Mesenchymal stem cell (in vitro differentiated cells and primary cell): ENCODE data around the gene HSPBP1. TPM values are rescaled to one million over a fixed set of nuclear protein-coding genes. Genes with fewer than 3 reads are reported as not detected.
A peak's percentile ranks its signal among the peaks of the same experiment; 100 is the strongest.

Source experiments
- DNase-seq: peaks from one replicate; pipeline ENCODE4 v3.0.0-alpha.2; 2013
- H2AFZ ChIP-seq: one replicate; pipeline ENCODE4 v1.6.1; 2013; ENCODE audit warnings: low read depth, mild to moderate bottlenecking, control low read depth, inconsistent platforms, low read length, moderate library complexity
- H2AK5ac ChIP-seq: 2 replicates; pipeline ENCODE4 v1.6.1; 2013; ENCODE audit warnings: low read length, moderate library complexity, mild to moderate bottlenecking, inconsistent platforms; ENCODE audit not compliant: severe bottlenecking
- H2BK120ac ChIP-seq: one replicate; pipeline ENCODE4 v1.6.1; 2013; ENCODE audit warnings: low read depth, mild to moderate bottlenecking, inconsistent platforms, low read length, moderate library complexity
- H2BK12ac ChIP-seq, 2 experiments: one replicate each; pipeline ENCODE4 v1.6.1; 2013; ENCODE audit warnings: inconsistent platforms in 2 of 2, low read length in 2 of 2, mild to moderate bottlenecking in 2 of 2, moderate library complexity in 2 of 2, control low read depth in 1 of 2
- H2BK15ac ChIP-seq: one replicate; pipeline ENCODE4 v1.6.1; 2013; ENCODE audit warnings: mild to moderate bottlenecking, low read depth, inconsistent platforms; ENCODE audit not compliant: poor library complexity, severe bottlenecking
- H2BK5ac ChIP-seq: 2 replicates; pipeline ENCODE4 v1.6.1; 2013; ENCODE audit warnings: low read depth, mild to moderate bottlenecking, low read length, control low read depth, inconsistent platforms; ENCODE audit not compliant: poor library complexity, severe bottlenecking
- H3K14ac ChIP-seq, 2 experiments: one replicate each; pipeline ENCODE4 v1.6.1; 2013; ENCODE audit warnings: inconsistent platforms in 2 of 2, low read length in 2 of 2, control low read depth in 1 of 2, mild to moderate bottlenecking in 1 of 2, moderate library complexity in 1 of 2
- H3K18ac ChIP-seq, 2 experiments: one replicate each; pipeline ENCODE4 v1.6.1; 2013; ENCODE audit warnings: inconsistent platforms in 2 of 2, low read length in 2 of 2, control low read depth in 1 of 2, low read depth in 1 of 2, mild to moderate bottlenecking in 1 of 2
- H3K23ac ChIP-seq, 2 experiments: one replicate each; pipeline ENCODE4 v1.6.1; 2013; ENCODE audit warnings: inconsistent platforms in 2 of 2, low read length in 2 of 2, mild to moderate bottlenecking in 2 of 2, moderate library complexity in 2 of 2, control low read depth in 1 of 2
- H3K27ac ChIP-seq: 2 replicates; pipeline ENCODE4 v1.5.1; 2013; ENCODE audit warnings: mild to moderate bottlenecking, moderate library complexity, low read length, control low read depth, inconsistent platforms; ENCODE audit not compliant: poor library complexity, severe bottlenecking
- H3K27me3 ChIP-seq, 2 experiments: 2 replicates each; pipeline versions ENCODE4 v1.6.1 to v1.7.0; 2013; ENCODE audit warnings: low read length in 2 of 2, mild to moderate bottlenecking in 2 of 2, moderate library complexity in 2 of 2, control low read depth in 1 of 2, inconsistent platforms in 1 of 2; ENCODE audit not compliant: control insufficient read depth in 1 of 2, insufficient read depth in 1 of 2
- H3K36me3 ChIP-seq, 2 experiments: 2 replicates each; pipeline versions ENCODE4 v1.6.1 to v1.7.0; 2013; ENCODE audit warnings: low read length in 2 of 2, control low read depth in 1 of 2, inconsistent platforms in 1 of 2, low read depth in 1 of 2, mild to moderate bottlenecking in 1 of 2; ENCODE audit not compliant: insufficient read depth in 2 of 2, control insufficient read depth in 1 of 2
- H3K4ac ChIP-seq, 2 experiments: one replicate each; pipeline ENCODE4 v1.6.1; 2013; ENCODE audit warnings: inconsistent platforms in 2 of 2, low read length in 2 of 2, mild to moderate bottlenecking in 2 of 2, moderate library complexity in 2 of 2, control low read depth in 1 of 2, low read depth in 1 of 2
- H3K4me1 ChIP-seq: 2 replicates; pipeline ENCODE4 v1.6.1; 2013; ENCODE audit warnings: low read depth, low read length, control low read depth; ENCODE audit not compliant: control insufficient read depth, insufficient read depth
- H3K4me2 ChIP-seq: 2 replicates; pipeline ENCODE4 v1.6.1; 2013; ENCODE audit warnings: low read length, mild to moderate bottlenecking, inconsistent platforms; ENCODE audit not compliant: poor library complexity, severe bottlenecking
- H3K4me3 ChIP-seq, 2 experiments: 2 replicates each; pipeline versions ENCODE4 v1.5.1 to v1.7.0; 2013; ENCODE audit warnings: low read length in 2 of 2, mild to moderate bottlenecking in 2 of 2, control low read depth in 1 of 2, low read depth in 1 of 2; ENCODE audit not compliant: insufficient read depth in 1 of 2
- H3K79me1 ChIP-seq: replicated peaks from 2 replicates; pipeline ENCODE4 v1.6.1; 2013; ENCODE audit warnings: mild to moderate bottlenecking, control low read depth, low read length, inconsistent platforms; ENCODE audit not compliant: poor library complexity, severe bottlenecking
- H3K9ac ChIP-seq: 2 replicates; pipeline ENCODE4 v1.7.0; 2013; ENCODE audit warnings: mild to moderate bottlenecking, low read length, moderate library complexity
- H3K9me3 ChIP-seq: 2 replicates; pipeline ENCODE4 v1.7.0; 2013; ENCODE audit warnings: mild to moderate bottlenecking, low read length; ENCODE audit not compliant: control insufficient read depth
- H4K8ac ChIP-seq: one replicate; pipeline ENCODE4 v1.6.1; 2013; ENCODE audit warnings: inconsistent platforms, mild to moderate bottlenecking, low read length, moderate library complexity
- H4K91ac ChIP-seq: one replicate; pipeline ENCODE4 v1.6.1; 2013; ENCODE audit warnings: mild to moderate bottlenecking, low read length, inconsistent platforms
- WGBS: methylation state at CpG from one replicate; pipeline ENCODE4 v1.1.7; 2013; ENCODE audit warnings: mixed read lengths; 5-methylcytosine and 5-hydroxymethylcytosine counted together
- small RNA-seq: library from polyadenylated mRNA; stranded (forward); fragments of <200 nt; extraction: miRNeasy Mini kit (QIAGEN cat#:217004); gene quantifications from one replicate; pipeline ENCODE3, GENCODE V24; 2013; ENCODE audit warnings: low read depth

HSPBP1 gene

GRCh38 chr19:55216461-55217198 is 63.3 kb downstream of the HSPBP1 start:
- no peak overlapping the region for H3K14ac ChIP-seq
- WGBS = 4% methylated on average over 33 of the region's 36 CpGs
- no peak overlapping the region for H3K23ac ChIP-seq
- H2AK5ac ChIP-seq = no peak overlapping the region
- H3K9me3 ChIP-seq = peaks cover 7% of the 10 kb centered on the region
- H3K27me3 ChIP-seq = no peaks in the 10 kb centered on the region
- H3K18ac ChIP-seq = peak overlapping the region; percentile 85 to 87
- H3K4ac ChIP-seq = peak overlapping the region; percentile 42 to 60
- peak overlapping the region; percentile 95 for H4K91ac ChIP-seq
- no peaks in the 10 kb centered on the region for H3K79me1 ChIP-seq
- H2BK15ac ChIP-seq = peak overlapping the region; percentile 87
- peaks cover 11% of the 10 kb centered on the region for H3K4me1 ChIP-seq
- peak overlapping the region; percentile 59 to 93 for H2BK12ac ChIP-seq
- no peaks in the 10 kb centered on the region for H3K36me3 ChIP-seq
- DNase-seq = peak; percentile 100
- peak overlapping the region; percentile 35 for H4K8ac ChIP-seq
- peak overlapping the region; percentile 85 for H3K4me2 ChIP-seq
- peak overlapping the region; percentile 42 for H2BK120ac ChIP-seq
- peak overlapping the region; percentile 78 for H3K27ac ChIP-seq
- H2BK5ac ChIP-seq = peak overlapping the region; percentile 37
- H3K9ac ChIP-seq = peak overlapping the region; percentile 80
- H2AFZ ChIP-seq = no peak overlapping the region
- peak overlapping the region; percentile 47 to 82 for H3K4me3 ChIP-seq

GRCh38 chr19:55213547-55213946 is 66.4 kb downstream of the HSPBP1 start:
- H3K4ac ChIP-seq = no peak overlapping the region
- H3K36me3 ChIP-seq = no peaks in the 10 kb centered on the region
- H3K23ac ChIP-seq = no peak overlapping the region
- no peak overlapping the region for H4K91ac ChIP-seq
- no peak overlapping the region for H3K9ac ChIP-seq
- H3K79me1 ChIP-seq = no peaks in the 10 kb centered on the region
- no peak overlapping the region for H2BK12ac ChIP-seq
- 90% methylated on average over 7 of the region's 7 CpGs for WGBS
- H2BK120ac ChIP-seq = no peak overlapping the region
- H3K27ac ChIP-seq = no peak overlapping the region
- H3K4me2 ChIP-seq = no peak overlapping the region
- DNase-seq = no peak
- H3K4me3 ChIP-seq = no peak overlapping the region
- H3K14ac ChIP-seq = no peak overlapping the region
- no peaks in the 10 kb centered on the region for H3K27me3 ChIP-seq
- H2BK15ac ChIP-seq = no peak overlapping the region
- no peak overlapping the region for H2BK5ac ChIP-seq
- no peak overlapping the region for H4K8ac ChIP-seq
- peaks cover 26% of the 10 kb centered on the region for H3K4me1 ChIP-seq
- no peak overlapping the region for H2AK5ac ChIP-seq
- H2AFZ ChIP-seq = no peak overlapping the region
- no peak overlapping the region for H3K18ac ChIP-seq
- H3K9me3 ChIP-seq = peaks cover 7% of the 10 kb centered on the region

- H3K9ac ChIP-seq = no peak overlapping the region
- H3K36me3 ChIP-seq = no peaks in the 10 kb centered on the region
- DNase-seq = no peak
- no peak overlapping the region for H3K23ac ChIP-seq
- no peak overlapping the region for H4K91ac ChIP-seq
- H4K8ac ChIP-seq = no peak overlapping the region
- H2BK5ac ChIP-seq = no peak overlapping the region
- H3K4me1 ChIP-seq = peaks cover 26% of the 10 kb centered on the region
- no peak overlapping the region for H3K18ac ChIP-seq
- no peak overlapping the region for H3K27ac ChIP-seq
- no peaks in the 10 kb centered on the region for H3K27me3 ChIP-seq
- WGBS = 87% methylated on average over 2 of the region's 3 CpGs
- no peak overlapping the region for H2BK120ac ChIP-seq
- no peak overlapping the region for H2BK12ac ChIP-seq
- H3K4ac ChIP-seq = no peak overlapping the region
- no peak overlapping the region for H2BK15ac ChIP-seq
- H2AK5ac ChIP-seq = no peak overlapping the region
- H3K4me3 ChIP-seq = no peak overlapping the region
- H3K9me3 ChIP-seq = peaks cover 7% of the 10 kb centered on the region
- H3K79me1 ChIP-seq = no peaks in the 10 kb centered on the region
- H2AFZ ChIP-seq = no peak overlapping the region
- H3K14ac ChIP-seq = no peak overlapping the region
- no peak overlapping the region for H3K4me2 ChIP-seq
These were observed 67.5 kb downstream of the HSPBP1 start for GRCh38 chr19:55212447-55212846.

Small RNA genes lying within 50 kb of the gene (small RNA-seq; reads per million reads assigned to genes)
- not detected for gene MIR6802
- not detected for gene MIR6803
- 0.86 reads per million for gene MIR6804
